Ishikawa (cell line): ENCODE data around the gene LIPG.
A peak's percentile ranks its signal among the peaks of the same experiment; 100 is the strongest.

Experiments
- CEBPB ChIP-seq: IDR thresholded peaks from 2 replicates; pipeline ENCODE4 v1.6.1; 2012
- CREB1 ChIP-seq: IDR thresholded peaks from 2 replicates; pipeline ENCODE4 v1.6.1; 2012; ENCODE audit warnings: low read depth
- EGR1 ChIP-seq: IDR thresholded peaks from 2 replicates; pipeline ENCODE4 v1.6.1; 2012
- EP300 ChIP-seq: IDR thresholded peaks from 2 replicates; pipeline ENCODE4 v1.6.1; 2012; ENCODE audit warnings: borderline replicate concordance
- FOXM1 ChIP-seq: IDR thresholded peaks from 2 replicates; pipeline ENCODE4 v1.6.1; 2012; ENCODE audit warnings: low read depth, borderline replicate concordance
- NFIC ChIP-seq: IDR thresholded peaks from 2 replicates; pipeline ENCODE4 v1.6.1; 2012
- RAD21 ChIP-seq: IDR thresholded peaks from 2 replicates; pipeline ENCODE4 v1.6.1; 2012; ENCODE audit warnings: low read depth
- TAF1 ChIP-seq: IDR thresholded peaks from 2 replicates; pipeline ENCODE4 v1.6.1; 2012; ENCODE audit warnings: low read depth, mild to moderate bottlenecking
- TCF12 ChIP-seq: IDR thresholded peaks from 2 replicates; pipeline ENCODE4 v1.6.1; 2012; ENCODE audit warnings: low read depth
- TEAD4 ChIP-seq: IDR thresholded peaks from 2 replicates; pipeline ENCODE4 v1.6.1; 2012
- YY1 ChIP-seq: IDR thresholded peaks from 2 replicates; pipeline ENCODE4 v1.6.1; 2012; ENCODE audit warnings: low read depth
- ZBTB7A ChIP-seq: IDR thresholded peaks from 2 replicates; pipeline ENCODE4 v1.6.1; 2012; ENCODE audit warnings: low read depth
- TF ChIP-seq, protein P1 (sequence below): IDR thresholded peaks from 2 replicates; pipeline ENCODE4 v1.6.1; 2012; ENCODE audit warnings: low read depth, mild to moderate bottlenecking
- TF ChIP-seq, protein P2 (sequence below): IDR thresholded peaks from 2 replicates; pipeline ENCODE4 v1.6.1; 2012
- TF ChIP-seq, protein P3 (sequence below): IDR thresholded peaks from 2 replicates; pipeline ENCODE4 v1.6.1; 2012

LIPG gene

DNA sequence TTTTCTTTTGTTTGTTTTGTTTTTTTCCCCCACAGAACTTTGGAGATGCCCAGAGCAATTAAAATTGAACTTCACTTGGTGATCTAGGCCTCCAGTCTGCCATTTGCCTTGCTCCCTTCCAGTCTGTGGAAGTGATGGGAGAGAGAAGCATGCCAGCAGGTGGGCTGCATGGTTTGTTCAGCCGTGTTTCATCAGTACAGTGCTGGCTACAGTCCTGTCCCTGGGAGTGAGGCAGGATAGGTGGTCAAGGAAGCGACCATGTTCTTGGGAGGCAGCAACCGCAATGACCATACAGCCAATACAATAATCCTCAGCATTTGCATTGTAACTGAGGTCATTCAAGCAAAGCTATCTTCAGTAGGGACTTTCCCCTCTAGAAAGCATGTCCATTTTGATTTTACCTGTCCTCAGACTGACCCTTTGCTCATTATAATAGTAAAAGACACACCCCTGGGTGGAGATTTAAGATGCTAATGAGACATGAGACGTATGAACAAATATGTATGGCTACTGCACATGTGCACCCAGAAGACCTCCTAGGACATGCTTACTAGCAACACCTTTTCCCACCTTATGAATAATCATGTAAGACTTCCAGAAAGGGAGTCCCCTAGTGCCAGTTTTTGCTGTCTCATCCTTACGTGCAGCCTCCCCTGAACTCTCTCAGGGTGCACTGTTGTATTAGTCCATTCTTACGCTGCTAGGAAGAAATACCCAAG is 11.1 kb upstream of the LIPG start:
- no peak for TF ChIP-seq TAF1

DNA sequence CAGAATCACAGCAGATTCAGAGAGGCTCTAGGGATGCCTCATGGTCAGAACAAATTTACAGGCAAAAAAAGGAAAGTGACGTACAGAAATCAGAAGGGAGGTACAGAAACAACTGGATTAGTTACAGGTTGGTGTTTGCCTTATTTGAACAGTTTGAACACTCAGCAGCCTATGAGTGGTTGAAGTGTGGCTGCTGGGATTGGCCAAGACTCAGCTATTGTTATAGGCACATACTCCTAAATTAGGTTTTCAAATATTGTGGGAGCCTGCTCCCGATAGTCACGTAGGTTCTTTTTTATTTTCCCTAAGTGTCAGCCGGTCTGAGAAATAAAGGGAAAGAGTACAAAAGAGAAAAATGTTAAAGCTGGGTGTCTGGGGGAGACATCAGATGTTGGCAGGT is 8.9 kb upstream of the LIPG start:
- TF ChIP-seq EGR1 (no peak), TAF1 (no peak), YY1 (no peak), FOXM1 (no peak), ZBTB7A (no peak), CEBPB (no peak), TCF12 (no peak), RAD21 (no peak), TEAD4 (no peak)
- TF ChIP-seq, protein P1, sequence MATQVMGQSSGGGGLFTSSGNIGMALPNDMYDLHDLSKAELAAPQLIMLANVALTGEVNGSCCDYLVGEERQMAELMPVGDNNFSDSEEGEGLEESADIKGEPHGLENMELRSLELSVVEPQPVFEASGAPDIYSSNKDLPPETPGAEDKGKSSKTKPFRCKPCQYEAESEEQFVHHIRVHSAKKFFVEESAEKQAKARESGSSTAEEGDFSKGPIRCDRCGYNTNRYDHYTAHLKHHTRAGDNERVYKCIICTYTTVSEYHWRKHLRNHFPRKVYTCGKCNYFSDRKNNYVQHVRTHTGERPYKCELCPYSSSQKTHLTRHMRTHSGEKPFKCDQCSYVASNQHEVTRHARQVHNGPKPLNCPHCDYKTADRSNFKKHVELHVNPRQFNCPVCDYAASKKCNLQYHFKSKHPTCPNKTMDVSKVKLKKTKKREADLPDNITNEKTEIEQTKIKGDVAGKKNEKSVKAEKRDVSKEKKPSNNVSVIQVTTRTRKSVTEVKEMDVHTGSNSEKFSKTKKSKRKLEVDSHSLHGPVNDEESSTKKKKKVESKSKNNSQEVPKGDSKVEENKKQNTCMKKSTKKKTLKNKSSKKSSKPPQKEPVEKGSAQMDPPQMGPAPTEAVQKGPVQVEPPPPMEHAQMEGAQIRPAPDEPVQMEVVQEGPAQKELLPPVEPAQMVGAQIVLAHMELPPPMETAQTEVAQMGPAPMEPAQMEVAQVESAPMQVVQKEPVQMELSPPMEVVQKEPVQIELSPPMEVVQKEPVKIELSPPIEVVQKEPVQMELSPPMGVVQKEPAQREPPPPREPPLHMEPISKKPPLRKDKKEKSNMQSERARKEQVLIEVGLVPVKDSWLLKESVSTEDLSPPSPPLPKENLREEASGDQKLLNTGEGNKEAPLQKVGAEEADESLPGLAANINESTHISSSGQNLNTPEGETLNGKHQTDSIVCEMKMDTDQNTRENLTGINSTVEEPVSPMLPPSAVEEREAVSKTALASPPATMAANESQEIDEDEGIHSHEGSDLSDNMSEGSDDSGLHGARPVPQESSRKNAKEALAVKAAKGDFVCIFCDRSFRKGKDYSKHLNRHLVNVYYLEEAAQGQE: no peak

DNA sequence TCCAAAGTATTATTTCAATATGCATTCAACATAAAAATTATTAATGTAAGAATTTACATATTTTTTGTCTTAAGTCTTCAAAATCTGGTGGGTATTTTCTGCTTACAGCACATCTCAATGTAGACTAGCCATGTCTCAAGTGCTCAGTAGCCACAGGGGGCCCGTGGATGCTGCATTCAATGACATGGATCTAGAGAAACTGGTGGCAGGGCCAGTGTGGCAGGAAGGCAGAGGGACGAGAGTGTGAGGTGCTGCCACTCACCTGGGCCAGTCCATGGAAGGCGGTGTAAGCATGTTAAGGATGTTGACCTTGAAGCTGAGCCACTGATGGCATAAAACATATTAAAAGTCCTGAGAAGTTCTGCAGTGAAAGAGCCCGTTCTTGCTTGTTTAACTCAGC is 6.2 kb upstream of the LIPG start:
- TF ChIP-seq ZBTB7A (no peak), RAD21 (no peak), EGR1 (no peak), TAF1 (no peak), CREB1 (no peak), EP300 (no peak), TCF12 (no peak), YY1 (no peak), TEAD4 (no peak), FOXM1 (no peak), NFIC (no peak), CEBPB (no peak)
- TF ChIP-seq, protein P2, sequence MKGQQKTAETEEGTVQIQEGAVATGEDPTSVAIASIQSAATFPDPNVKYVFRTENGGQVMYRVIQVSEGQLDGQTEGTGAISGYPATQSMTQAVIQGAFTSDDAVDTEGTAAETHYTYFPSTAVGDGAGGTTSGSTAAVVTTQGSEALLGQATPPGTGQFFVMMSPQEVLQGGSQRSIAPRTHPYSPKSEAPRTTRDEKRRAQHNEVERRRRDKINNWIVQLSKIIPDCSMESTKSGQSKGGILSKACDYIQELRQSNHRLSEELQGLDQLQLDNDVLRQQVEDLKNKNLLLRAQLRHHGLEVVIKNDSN: no peak
- TF ChIP-seq, protein P3, sequence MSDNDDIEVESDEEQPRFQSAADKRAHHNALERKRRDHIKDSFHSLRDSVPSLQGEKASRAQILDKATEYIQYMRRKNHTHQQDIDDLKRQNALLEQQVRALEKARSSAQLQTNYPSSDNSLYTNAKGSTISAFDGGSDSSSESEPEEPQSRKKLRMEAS: no peak
- TF ChIP-seq, protein P1: no peak

DNA sequence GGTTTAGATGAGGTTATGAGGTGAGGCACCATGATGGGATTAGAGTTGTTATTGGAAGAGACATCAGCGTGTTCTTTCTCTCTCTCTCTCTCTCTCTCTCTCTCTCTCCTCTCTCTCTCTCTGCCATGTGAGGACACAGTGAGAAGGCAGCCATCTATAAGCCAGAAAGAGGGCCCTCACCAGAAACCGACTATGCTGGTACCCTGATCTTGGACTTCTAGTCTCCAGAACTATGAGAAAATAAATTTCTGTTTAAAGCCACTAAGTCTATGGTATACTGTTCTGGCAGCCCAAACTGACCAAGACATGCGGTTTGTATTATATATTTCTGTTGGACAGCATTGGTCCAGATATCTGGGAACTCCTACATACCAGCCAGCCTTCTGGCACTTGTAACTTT is 3.5 kb upstream of the LIPG start:
- TF ChIP-seq RAD21: no peak

DNA sequence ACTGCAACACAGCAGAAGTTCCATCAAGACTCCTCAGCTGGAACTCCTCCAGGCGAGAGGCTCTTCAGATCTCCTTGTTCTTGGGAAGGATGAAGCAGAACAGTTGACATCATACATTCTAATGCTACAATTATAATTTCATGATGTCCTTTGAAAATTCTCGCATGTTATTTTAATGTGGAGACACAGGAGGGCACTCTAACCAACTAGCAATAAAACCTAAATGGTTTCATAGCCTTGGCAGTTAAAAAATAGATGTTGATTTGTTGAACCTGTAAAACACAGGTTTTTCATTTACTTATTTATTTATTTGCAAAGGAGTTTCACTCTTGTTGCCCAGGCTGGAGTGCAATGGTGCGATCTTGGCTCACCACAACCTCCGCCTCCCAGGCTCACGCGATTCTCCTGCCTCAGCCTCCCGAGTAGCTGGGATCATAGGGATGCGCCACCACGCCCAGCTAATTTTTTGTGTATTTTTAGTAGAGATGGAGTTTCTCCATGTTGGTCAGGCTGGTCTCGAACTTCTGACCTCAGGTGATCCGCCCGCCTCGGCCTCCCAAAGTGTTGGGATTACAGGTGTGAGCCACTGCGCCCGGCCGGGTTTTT is 2.4 kb upstream of the LIPG start:
- peak; percentile 77 for TF ChIP-seq RAD21

DNA sequence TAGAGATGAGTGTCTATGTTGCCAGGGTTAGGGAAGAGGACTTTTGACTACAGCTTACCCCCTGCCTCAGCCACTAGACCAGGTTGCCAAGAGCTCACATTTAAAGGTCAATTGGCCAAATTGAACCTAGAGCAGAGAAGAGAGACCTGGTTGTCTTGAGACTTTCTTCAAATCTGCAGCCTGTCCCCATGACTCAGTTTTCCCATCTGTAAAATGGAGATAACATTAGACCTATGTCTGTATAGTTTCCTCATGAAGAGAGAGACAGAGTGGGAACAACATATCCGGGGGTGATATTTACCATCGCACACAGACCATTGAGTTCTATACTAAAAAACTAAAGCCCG is 1.6 kb upstream of the LIPG start:
- TF ChIP-seq NFIC (no peak), FOXM1 (no peak), TCF12 (no peak), CEBPB (no peak), RAD21 (no peak), ZBTB7A (no peak), TAF1 (no peak), CREB1 (no peak), YY1 (no peak), TEAD4 (no peak), EP300 (no peak)
- TF ChIP-seq, protein P2: no peak
- TF ChIP-seq, protein P1: no peak
- TF ChIP-seq, protein P3: no peak
